ENCODE results near the gene CFHR1.

The CFHR1 gene

GRCh38 chr1:196857188-196857587 lies 37.7 kb downstream of the CFHR1 start:
- H3K27me3 ChIP-seq (ENCODE audit: insufficient read depth, low read depth), result no peaks in the 10 kb centered on the region
- no peak for TF ChIP-seq CTCF (conservative IDR thresholded peaks at IDR 0.05; ENCODE audit: low read depth, low read length)
- H3K79me2 ChIP-seq (ENCODE audit: insufficient read depth, low read depth), result no peaks in the 10 kb centered on the region
- H3K36me3 ChIP-seq (ENCODE audit: insufficient read depth), result no peaks in the 10 kb centered on the region
- no peak overlapping the region for H3K27ac ChIP-seq
- no peak overlapping the region for H3K9ac ChIP-seq
- H2AFZ ChIP-seq (ENCODE audit: low read depth), result no peak overlapping the region
- H3K4me1 ChIP-seq (ENCODE audit: low read depth, poor library complexity, severe bottlenecking), result no peaks in the 10 kb centered on the region
- H3K4me2 ChIP-seq, result no peak overlapping the region
- no peaks in the 10 kb centered on the region for H4K20me1 ChIP-seq (ENCODE audit: insufficient read depth)
- no peak overlapping the region for H3K4me3 ChIP-seq (IDR thresholded peaks at IDR 0.05; ENCODE audit: insufficient read depth, low read depth, low read length)

GRCh38 chr1:196858811-196859210 lies 39.3 kb downstream of the CFHR1 start:
- TF ChIP-seq CTCF (conservative IDR thresholded peaks at IDR 0.05; ENCODE audit: low read depth, low read length), result no peak
- H3K4me3 ChIP-seq (IDR thresholded peaks at IDR 0.05; ENCODE audit: insufficient read depth, low read depth, low read length), result no peak overlapping the region

GRCh38 chr1:196860323-196860884 lies 40.9 kb downstream of the CFHR1 start:
- Histone ChIP-seq H4K20me1 (ENCODE audit: insufficient read depth) (no peaks in the 10 kb centered on the region), H3K27me3 (ENCODE audit: insufficient read depth, low read depth) (no peaks in the 10 kb centered on the region), H3K79me2 (ENCODE audit: insufficient read depth, low read depth) (no peaks in the 10 kb centered on the region), H3K4me1 (ENCODE audit: low read depth, poor library complexity, severe bottlenecking) (no peaks in the 10 kb centered on the region), H3K4me3 (IDR thresholded peaks at IDR 0.05; ENCODE audit: insufficient read depth, low read depth, low read length) (no peak overlapping the region), H3K9ac (no peak overlapping the region), H3K36me3 (ENCODE audit: insufficient read depth) (no peaks in the 10 kb centered on the region), H3K4me2 (no peak overlapping the region), H2AFZ (ENCODE audit: low read depth) (no peak overlapping the region), H3K27ac (no peak overlapping the region)
- TF ChIP-seq CTCF (conservative IDR thresholded peaks at IDR 0.05; ENCODE audit: low read depth, low read length), result no peak

More at GRCh38 chr1:196858811-196859210, 39.3 kb downstream of the CFHR1 start:
- no peaks in the 10 kb centered on the region for H3K79me2 ChIP-seq (ENCODE audit: insufficient read depth, low read depth)
- no peak overlapping the region for H3K27ac ChIP-seq
- no peak overlapping the region for H3K9ac ChIP-seq
- no peak overlapping the region for H2AFZ ChIP-seq (ENCODE audit: low read depth)
- H3K27me3 ChIP-seq (ENCODE audit: insufficient read depth, low read depth), result no peaks in the 10 kb centered on the region
- no peaks in the 10 kb centered on the region for H4K20me1 ChIP-seq (ENCODE audit: insufficient read depth)
- H3K36me3 ChIP-seq (ENCODE audit: insufficient read depth), result no peaks in the 10 kb centered on the region
- H3K4me2 ChIP-seq, result no peak overlapping the region
- H3K4me1 ChIP-seq (ENCODE audit: low read depth, poor library complexity, severe bottlenecking), result no peaks in the 10 kb centered on the region

GRCh38 chr1:196861429-196861828 lies 41.9 kb downstream of the CFHR1 start:
- Histone ChIP-seq H3K4me1 (ENCODE audit: low read depth, poor library complexity, severe bottlenecking) (no peaks in the 10 kb centered on the region), H3K9ac (no peak overlapping the region), H3K79me2 (ENCODE audit: insufficient read depth, low read depth) (no peaks in the 10 kb centered on the region), H3K36me3 (ENCODE audit: insufficient read depth) (no peaks in the 10 kb centered on the region), H2AFZ (ENCODE audit: low read depth) (no peak overlapping the region), H3K4me2 (no peak overlapping the region), H3K4me3 (IDR thresholded peaks at IDR 0.05; ENCODE audit: insufficient read depth, low read depth, low read length) (no peak overlapping the region), H4K20me1 (ENCODE audit: insufficient read depth) (no peaks in the 10 kb centered on the region), H3K27me3 (ENCODE audit: insufficient read depth, low read depth) (no peaks in the 10 kb centered on the region), H3K27ac (no peak overlapping the region)
- TF ChIP-seq CTCF (conservative IDR thresholded peaks at IDR 0.05; ENCODE audit: low read depth, low read length), result no peak
